RWPE1 (cell line): ENCODE data around the gene C17orf107.

Experiments
- CTCF ChIA-PET: fragments of 350-600 bp; sonication (Branson Sonifier 250); formaldehyde crosslinking; extraction: SDS; loops from one replicate; lab custom pipeline; 2021; lab: Yijun Ruan, JAX
- POLR2A ChIA-PET: fragments of 400-600 bp; formaldehyde crosslinking; extraction: SDS; loops from one replicate; lab custom pipeline; 2020; ENCODE audit warnings: antibody characterized with exemption; ENCODE audit not compliant: low non-redundant PET; lab: Yijun Ruan, JAX
- DNase-seq: peaks from one replicate; pipeline ENCODE4 v3.0.0; 2012; ENCODE audit warnings: low spot score
- H3K27ac ChIP-seq: fragments of 450-650 bp; 2 replicates; pipeline ENCODE4 v1.5.1; 2017
- TF ChIP-seq, protein P1 (sequence below): fragments of 450-650 bp; conservative IDR thresholded peaks from 2 replicates; pipeline ENCODE4 v1.5.1; 2017; ENCODE audit warnings: low read depth, mild to moderate bottlenecking

Gene C17orf107

DNA sequence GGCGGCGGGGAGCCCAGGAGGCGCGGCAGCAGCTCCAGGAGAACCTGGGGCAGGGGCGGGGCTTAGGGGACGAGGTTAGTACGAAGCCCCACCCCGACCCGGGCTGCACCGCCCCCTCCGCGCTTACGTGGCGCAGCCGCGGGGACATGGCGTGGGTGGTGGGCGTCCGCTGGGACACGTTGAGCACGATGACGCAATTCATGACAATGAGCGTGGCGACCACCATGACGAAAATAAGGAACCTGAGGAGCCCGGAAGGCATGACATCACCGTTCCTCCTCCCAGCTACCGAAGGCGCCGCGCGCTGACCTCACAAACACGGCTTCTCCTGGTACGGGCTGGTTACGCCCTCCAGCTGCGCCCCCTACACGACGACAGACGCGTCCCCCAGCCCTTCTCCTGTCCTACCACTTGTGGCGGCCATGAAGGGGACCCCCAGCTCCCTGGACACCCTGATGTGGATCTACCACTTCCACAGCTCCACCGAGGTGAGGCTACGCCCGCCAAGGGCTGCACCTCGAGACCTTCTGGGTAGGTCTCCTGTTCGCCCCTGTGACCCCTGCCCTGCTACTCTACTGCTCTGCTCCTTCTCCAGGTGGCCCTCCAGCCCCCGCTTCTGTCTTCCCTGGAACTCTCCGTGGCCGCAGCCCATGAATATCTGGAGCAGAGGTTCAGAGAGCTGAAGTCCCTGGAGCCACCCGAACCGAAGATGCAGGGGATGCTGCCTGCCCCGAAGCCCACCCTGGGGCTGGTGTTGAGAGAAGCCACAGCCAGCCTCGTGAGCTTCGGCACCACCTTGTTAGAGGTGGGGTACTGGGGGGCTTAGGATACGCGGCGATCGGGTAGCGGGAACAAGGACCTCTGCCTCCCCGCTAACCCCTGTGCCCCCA is at the start of gene C17orf107:
C17orf107 (plus strand) TSS at position 196 of the 890 bp plus-strand sequence; CDS start at position 423, 227 bp downstream.
- DNase-seq = peak; percentile 25
- POLR2A ChIA-PET = no interaction called here
- CTCF ChIA-PET = interaction anchor here (0.5 to 1.0 kb wide), 3 partner anchors 17 to 112 kb away, joined by 3 to 4 read pairs (median 4); no protein-coding TSS in a partner anchor
- H3K27ac ChIP-seq = peak within 1 kb of the TSS; percentile 67
- TF ChIP-seq, protein P1, sequence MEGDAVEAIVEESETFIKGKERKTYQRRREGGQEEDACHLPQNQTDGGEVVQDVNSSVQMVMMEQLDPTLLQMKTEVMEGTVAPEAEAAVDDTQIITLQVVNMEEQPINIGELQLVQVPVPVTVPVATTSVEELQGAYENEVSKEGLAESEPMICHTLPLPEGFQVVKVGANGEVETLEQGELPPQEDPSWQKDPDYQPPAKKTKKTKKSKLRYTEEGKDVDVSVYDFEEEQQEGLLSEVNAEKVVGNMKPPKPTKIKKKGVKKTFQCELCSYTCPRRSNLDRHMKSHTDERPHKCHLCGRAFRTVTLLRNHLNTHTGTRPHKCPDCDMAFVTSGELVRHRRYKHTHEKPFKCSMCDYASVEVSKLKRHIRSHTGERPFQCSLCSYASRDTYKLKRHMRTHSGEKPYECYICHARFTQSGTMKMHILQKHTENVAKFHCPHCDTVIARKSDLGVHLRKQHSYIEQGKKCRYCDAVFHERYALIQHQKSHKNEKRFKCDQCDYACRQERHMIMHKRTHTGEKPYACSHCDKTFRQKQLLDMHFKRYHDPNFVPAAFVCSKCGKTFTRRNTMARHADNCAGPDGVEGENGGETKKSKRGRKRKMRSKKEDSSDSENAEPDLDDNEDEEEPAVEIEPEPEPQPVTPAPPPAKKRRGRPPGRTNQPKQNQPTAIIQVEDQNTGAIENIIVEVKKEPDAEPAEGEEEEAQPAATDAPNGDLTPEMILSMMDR = no peak

DNA sequence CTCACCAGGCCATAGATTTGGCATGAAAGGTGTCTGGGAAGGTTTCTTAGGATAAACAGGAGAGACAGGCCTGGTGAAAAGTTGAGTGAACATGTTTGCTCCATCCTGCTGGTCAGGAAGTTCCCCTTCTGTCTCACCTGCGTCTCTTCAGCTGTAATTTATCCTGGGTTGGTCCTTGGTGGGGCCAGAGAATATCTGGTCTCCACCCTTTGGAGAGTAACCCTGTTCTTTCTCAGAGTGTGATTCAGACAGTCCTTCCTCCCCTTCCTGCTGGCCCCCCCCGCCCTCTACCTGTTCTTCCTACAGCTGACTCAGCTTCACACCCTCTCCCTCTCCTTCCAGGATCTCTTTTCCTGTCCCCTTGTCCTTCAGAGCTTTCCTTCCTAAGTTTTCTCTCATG is 49.1 kb upstream of the C17orf107 start:
- peak overlapping the region; percentile 99 for H3K27ac ChIP-seq

DNA sequence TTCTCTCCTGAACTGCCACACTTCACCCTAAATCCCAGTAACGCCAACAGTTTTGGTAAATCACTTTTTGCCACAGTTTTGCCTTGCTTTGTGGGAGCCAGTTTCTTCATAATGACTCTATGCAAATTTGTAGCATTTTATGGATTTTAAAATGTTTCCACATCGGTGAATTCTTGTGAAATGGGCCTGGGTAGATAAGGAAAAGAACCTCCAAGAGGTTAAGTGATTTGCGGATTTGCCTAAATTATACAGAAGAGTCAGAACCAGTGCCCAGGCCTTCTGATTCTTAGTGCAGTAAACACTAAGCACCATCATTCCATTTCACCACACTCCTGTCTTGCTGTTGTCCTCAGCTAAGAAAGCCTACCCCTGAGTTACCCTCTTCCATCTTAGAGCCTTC is 48.3 kb upstream of the C17orf107 start:
- no peak for DNase-seq
- POLR2A ChIA-PET = no interaction called here
- CTCF ChIA-PET = interaction anchor here (0.8 kb wide), 1 partner anchor 61 kb away, joined by 3 read pairs; no protein-coding TSS in a partner anchor
- TF ChIP-seq, protein P1 = no peak
- H3K27ac ChIP-seq = peak overlapping the region; percentile 99

More for the DNA sequence above, 49.1 kb upstream of the C17orf107 start:
- TF ChIP-seq, protein P1 = no peak
- POLR2A ChIA-PET = interaction anchor here (0.6 kb wide), 1 partner anchor 60 kb away, joined by 6 read pairs; no protein-coding TSS in a partner anchor
- DNase-seq = peak; percentile 88
- CTCF ChIA-PET = interaction anchor here (0.6 to 0.8 kb wide), 3 partner anchors 28 to 140 kb away, joined by 3 to 4 read pairs (median 3); no protein-coding TSS in a partner anchor

DNA sequence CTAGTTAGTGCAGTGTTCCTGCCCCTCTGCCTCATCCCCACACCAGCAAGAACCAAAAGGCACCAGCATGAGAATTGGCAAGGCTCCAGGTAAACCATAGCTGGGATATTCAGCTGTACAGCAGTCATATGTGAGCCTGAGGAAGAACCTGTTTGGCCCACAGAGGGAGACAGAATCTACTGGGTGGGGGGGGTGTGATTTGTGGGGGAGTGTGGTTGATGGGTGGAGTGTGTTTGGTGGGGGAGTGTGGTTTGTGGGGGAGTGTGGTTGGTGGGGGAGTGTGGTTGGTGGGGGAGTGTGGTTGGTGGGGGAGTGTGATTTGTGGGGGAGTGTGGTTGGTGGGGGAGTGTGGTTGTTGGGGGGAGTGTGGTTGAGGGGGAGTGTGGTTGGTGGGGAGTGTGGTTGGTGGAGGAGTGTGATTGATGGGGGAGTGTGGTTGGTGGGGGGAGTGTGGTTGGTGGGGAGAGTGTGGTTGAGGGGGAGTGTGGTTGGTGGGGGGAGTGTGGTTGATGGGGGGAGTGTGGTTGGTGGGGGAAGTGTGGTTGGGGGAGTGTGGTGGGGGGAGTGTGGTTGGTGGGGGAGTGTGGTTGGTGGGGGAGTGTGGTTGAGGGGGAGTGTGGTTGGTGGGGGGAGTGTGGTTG is 46.6 kb upstream of the C17orf107 start:
- ChIA-PET POLR2A (interaction anchor here (0.6 kb wide), 1 partner anchor 44 kb away, joined by 4 read pairs; no protein-coding TSS in a partner anchor), CTCF (no interaction called here)
- TF ChIP-seq, protein P1 = no peak
- H3K27ac ChIP-seq = peak overlapping the region; percentile 99
- no peak for DNase-seq

DNA sequence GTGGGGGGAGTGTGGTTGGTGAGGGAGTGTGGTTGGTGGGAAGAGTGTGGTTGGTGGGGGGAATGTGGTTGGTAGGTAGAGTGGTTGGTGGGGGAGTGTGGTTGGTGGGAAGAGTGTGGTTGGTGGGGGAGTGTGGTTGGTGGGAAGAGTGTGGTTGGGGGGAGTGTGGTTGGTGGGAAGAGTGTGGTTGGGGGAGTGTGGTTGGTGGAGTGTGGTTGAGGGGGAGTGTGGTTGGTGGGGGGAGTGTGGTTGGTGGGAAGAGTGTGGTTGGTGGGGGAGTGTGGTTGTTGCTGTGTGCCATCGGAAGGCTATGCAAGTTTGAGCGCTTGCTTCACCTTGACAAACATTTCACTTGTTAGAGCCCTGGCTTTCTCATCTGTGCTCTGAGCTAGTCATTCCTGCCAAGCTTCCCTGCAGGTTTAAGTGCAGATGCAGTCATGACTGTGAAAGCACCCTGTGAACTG is 46.1 kb upstream of the C17orf107 start:
- H3K27ac ChIP-seq = peak overlapping the region; percentile 99
- TF ChIP-seq, protein P1 = no peak
- ChIA-PET CTCF (interaction anchor here (0.6 to 0.7 kb wide), 2 partner anchors 8 to 57 kb away, joined by 3 to 8 read pairs; no protein-coding TSS in a partner anchor), POLR2A (no interaction called here)
- no peak for DNase-seq
